ENCODE data around the gene LCA5L. TPM values are rescaled to one million over a fixed set of nuclear protein-coding genes. Genes with fewer than 3 reads are reported as not detected.

The LCA5L gene
- polyA plus RNA-seq, 1 donor from 2014 or later = 0.09 TPM

DNA sequence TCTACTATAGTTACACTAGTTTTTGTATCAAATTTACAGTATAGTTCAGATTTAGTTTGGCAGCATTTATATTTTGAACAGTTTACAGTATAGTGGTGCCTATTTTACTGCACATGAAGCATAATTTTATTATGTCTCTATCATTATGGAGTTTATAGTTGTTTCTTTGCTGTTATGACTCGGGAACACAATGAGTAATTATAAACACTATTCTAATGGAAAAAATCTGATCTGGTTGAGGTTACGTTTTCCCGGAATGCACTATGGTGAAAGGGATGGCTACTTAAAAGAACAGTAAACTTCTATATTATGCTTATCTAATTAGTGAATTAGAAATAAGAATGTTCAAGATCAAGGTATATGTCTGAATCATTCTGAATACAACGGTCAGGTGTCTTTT lies 10.6 kb downstream of the LCA5L start:
- TF ChIP-seq MXI1 (conservative IDR thresholded peaks at IDR 0.05; ENCODE audit: poor library complexity, severe bottlenecking) (no peak), POLR2AphosphoS5 (IDR thresholded peaks at IDR 0.05) (no peak), SMC3 (conservative IDR thresholded peaks at IDR 0.05; ENCODE audit: poor library complexity) (no peak), EZH2 (IDR thresholded peaks at IDR 0.05; ENCODE audit: borderline replicate concordance, insufficient read depth, low read length, poor library complexity, severe bottlenecking) (no peak), RAD21 (conservative IDR thresholded peaks at IDR 0.05) (no peak), TAF1 (IDR thresholded peaks at IDR 0.05; ENCODE audit: low read depth) (no peak), EP300 (conservative IDR thresholded peaks at IDR 0.05; ENCODE audit: poor library complexity, severe bottlenecking) (no peak)
- TF ChIP-seq, protein P1, sequence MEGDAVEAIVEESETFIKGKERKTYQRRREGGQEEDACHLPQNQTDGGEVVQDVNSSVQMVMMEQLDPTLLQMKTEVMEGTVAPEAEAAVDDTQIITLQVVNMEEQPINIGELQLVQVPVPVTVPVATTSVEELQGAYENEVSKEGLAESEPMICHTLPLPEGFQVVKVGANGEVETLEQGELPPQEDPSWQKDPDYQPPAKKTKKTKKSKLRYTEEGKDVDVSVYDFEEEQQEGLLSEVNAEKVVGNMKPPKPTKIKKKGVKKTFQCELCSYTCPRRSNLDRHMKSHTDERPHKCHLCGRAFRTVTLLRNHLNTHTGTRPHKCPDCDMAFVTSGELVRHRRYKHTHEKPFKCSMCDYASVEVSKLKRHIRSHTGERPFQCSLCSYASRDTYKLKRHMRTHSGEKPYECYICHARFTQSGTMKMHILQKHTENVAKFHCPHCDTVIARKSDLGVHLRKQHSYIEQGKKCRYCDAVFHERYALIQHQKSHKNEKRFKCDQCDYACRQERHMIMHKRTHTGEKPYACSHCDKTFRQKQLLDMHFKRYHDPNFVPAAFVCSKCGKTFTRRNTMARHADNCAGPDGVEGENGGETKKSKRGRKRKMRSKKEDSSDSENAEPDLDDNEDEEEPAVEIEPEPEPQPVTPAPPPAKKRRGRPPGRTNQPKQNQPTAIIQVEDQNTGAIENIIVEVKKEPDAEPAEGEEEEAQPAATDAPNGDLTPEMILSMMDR (IDR thresholded peaks at IDR 0.05; ENCODE audit: poor library complexity, severe bottlenecking) = no peak
- TF ChIP-seq, protein P2, sequence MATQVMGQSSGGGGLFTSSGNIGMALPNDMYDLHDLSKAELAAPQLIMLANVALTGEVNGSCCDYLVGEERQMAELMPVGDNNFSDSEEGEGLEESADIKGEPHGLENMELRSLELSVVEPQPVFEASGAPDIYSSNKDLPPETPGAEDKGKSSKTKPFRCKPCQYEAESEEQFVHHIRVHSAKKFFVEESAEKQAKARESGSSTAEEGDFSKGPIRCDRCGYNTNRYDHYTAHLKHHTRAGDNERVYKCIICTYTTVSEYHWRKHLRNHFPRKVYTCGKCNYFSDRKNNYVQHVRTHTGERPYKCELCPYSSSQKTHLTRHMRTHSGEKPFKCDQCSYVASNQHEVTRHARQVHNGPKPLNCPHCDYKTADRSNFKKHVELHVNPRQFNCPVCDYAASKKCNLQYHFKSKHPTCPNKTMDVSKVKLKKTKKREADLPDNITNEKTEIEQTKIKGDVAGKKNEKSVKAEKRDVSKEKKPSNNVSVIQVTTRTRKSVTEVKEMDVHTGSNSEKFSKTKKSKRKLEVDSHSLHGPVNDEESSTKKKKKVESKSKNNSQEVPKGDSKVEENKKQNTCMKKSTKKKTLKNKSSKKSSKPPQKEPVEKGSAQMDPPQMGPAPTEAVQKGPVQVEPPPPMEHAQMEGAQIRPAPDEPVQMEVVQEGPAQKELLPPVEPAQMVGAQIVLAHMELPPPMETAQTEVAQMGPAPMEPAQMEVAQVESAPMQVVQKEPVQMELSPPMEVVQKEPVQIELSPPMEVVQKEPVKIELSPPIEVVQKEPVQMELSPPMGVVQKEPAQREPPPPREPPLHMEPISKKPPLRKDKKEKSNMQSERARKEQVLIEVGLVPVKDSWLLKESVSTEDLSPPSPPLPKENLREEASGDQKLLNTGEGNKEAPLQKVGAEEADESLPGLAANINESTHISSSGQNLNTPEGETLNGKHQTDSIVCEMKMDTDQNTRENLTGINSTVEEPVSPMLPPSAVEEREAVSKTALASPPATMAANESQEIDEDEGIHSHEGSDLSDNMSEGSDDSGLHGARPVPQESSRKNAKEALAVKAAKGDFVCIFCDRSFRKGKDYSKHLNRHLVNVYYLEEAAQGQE (IDR thresholded peaks at IDR 0.05; ENCODE audit: borderline replicate concordance) = no peak

DNA sequence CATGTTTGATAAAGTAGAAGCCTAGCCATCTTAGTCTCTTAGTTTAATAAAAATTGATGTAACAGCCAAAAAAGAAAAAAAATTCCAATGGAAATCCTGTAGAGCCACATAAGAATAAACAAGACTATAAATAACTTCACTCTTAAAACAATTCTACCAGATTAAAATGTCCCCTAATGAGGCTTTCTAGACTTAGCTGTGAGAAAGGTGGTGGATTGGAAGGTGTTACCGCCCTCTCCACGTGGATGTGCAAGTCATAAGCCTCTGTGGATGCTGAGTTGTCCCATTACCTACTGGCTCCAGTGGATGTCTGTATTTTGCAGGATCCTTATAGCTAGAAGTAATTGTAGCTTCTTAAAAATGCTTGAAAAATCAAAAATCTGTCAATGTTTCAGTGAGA lies 14.6 kb downstream of the LCA5L start:
- TF ChIP-seq, protein P1 (IDR thresholded peaks at IDR 0.05; ENCODE audit: poor library complexity, severe bottlenecking) = no peak
- no peak for TF ChIP-seq SMC3 (conservative IDR thresholded peaks at IDR 0.05; ENCODE audit: poor library complexity)
- TF ChIP-seq, protein P2 (IDR thresholded peaks at IDR 0.05; ENCODE audit: borderline replicate concordance) = no peak
- TF ChIP-seq EP300 (conservative IDR thresholded peaks at IDR 0.05; ENCODE audit: poor library complexity, severe bottlenecking) = no peak
- TF ChIP-seq MXI1 (conservative IDR thresholded peaks at IDR 0.05; ENCODE audit: poor library complexity, severe bottlenecking) = no peak
- H3K9ac ChIP-seq (ENCODE audit: low read length) = no peak overlapping the region

More for the DNA sequence above, 10.6 kb downstream of the LCA5L start:
- Histone ChIP-seq H3K9me3 (ENCODE audit: low read length) (no peaks in the 10 kb centered on the region), H3K4me2 (ENCODE audit: low read length) (no peak overlapping the region), H4K20me1 (ENCODE audit: insufficient read depth) (no peaks in the 10 kb centered on the region), H3K27me3 (ENCODE audit: insufficient read depth, low read depth, low read length) (no peaks in the 10 kb centered on the region), H3K4me3 (ENCODE audit: low read length) (no peak overlapping the region), H2AFZ (ENCODE audit: low read depth, low read length) (no peak overlapping the region), H3F3A (ENCODE audit: insufficient read depth, low read length, poor library complexity, severe bottlenecking) (no peaks in the 10 kb centered on the region), H3K79me2 (replicated peaks; ENCODE audit: insufficient read depth, low read length) (no peaks in the 10 kb centered on the region), H3K36me3 (ENCODE audit: insufficient read depth, low read length) (no peaks in the 10 kb centered on the region), H3K9ac (ENCODE audit: low read length) (no peak overlapping the region), H3K9me2 (ENCODE audit: insufficient read depth, low read length) (no peaks in the 10 kb centered on the region), H3K27ac (ENCODE audit: low read length) (no peak overlapping the region)

More for the DNA sequence above, 14.6 kb downstream of the LCA5L start:
- Histone ChIP-seq H3K4me3 (ENCODE audit: low read length) (no peak overlapping the region), H3K4me2 (ENCODE audit: low read length) (no peak overlapping the region), H3F3A (ENCODE audit: insufficient read depth, low read length, poor library complexity, severe bottlenecking) (no peaks in the 10 kb centered on the region), H4K20me1 (ENCODE audit: insufficient read depth) (no peaks in the 10 kb centered on the region), H3K9me3 (ENCODE audit: low read length) (no peaks in the 10 kb centered on the region), H3K27ac (ENCODE audit: low read length) (no peak overlapping the region), H2AFZ (ENCODE audit: low read depth, low read length) (no peak overlapping the region), H3K79me2 (replicated peaks; ENCODE audit: insufficient read depth, low read length) (no peaks in the 10 kb centered on the region), H3K9me2 (ENCODE audit: insufficient read depth, low read length) (no peaks in the 10 kb centered on the region), H3K36me3 (ENCODE audit: insufficient read depth, low read length) (no peaks in the 10 kb centered on the region), H3K27me3 (ENCODE audit: insufficient read depth, low read depth, low read length) (no peaks in the 10 kb centered on the region)

Data from neural cell (in vitro differentiated cells).